Activated naive CD4-positive, alpha-beta T cell treated with anti-CD3 and anti-CD28 coated beads for 36 hours (primary cell): ENCODE data around the gene RBM42. TPM values are rescaled to one million over a fixed set of nuclear protein-coding genes. Genes with fewer than 3 reads are reported as not detected.

Experiments
- CTCF ChIA-PET: fragments of 350-600 bp; sonication (Branson Sonifier 250); formaldehyde crosslinking; loops from one replicate; lab custom pipeline; 2021; ENCODE audit warnings: antibody characterized with exemption; lab: Charles Lee
- DNase-seq: peaks from one replicate; pipeline ENCODE4 v3.0.0-alpha.2; 2020
- H3K27ac Mint-ChIP-seq: one replicate; pipeline ENCODE4 v1.8.0; 2021; ENCODE audit warnings: mild to moderate bottlenecking, mixed read lengths
- H3K27me3 Mint-ChIP-seq: one replicate; pipeline ENCODE4 v1.8.0; 2021; ENCODE audit warnings: low read depth, mixed read lengths
- H3K36me3 Mint-ChIP-seq: one replicate; pipeline ENCODE4 v1.8.0; 2021; ENCODE audit warnings: low read depth, mixed read lengths
- H3K4me1 Mint-ChIP-seq: one replicate; pipeline ENCODE4 v1.8.0; 2021; ENCODE audit warnings: low read depth, mixed read lengths
- H3K4me3 Mint-ChIP-seq: one replicate; pipeline ENCODE4 v1.8.0; 2021; ENCODE audit warnings: mild to moderate bottlenecking, moderate library complexity, mixed read lengths
- H3K9me3 Mint-ChIP-seq: one replicate; pipeline ENCODE4 v1.8.0; 2021; ENCODE audit warnings: mixed read lengths
- intact Hi-C: fragments of 100-400 bp; cut with micrococcal nuclease; formaldehyde crosslinking; loops from one replicate; pipeline ENCODE4 v1.15.1; 2023
- total RNA-seq, 2 experiments: library from RNA; stranded (reverse); gene quantifications; one replicate each; pipeline ENCODE4 v1.2.3, GENCODE V29; 2021

Gene RBM42
- total RNA-seq, 2 experiments from 2014 or later: 64.2 to 66.2 TPM

DNA sequence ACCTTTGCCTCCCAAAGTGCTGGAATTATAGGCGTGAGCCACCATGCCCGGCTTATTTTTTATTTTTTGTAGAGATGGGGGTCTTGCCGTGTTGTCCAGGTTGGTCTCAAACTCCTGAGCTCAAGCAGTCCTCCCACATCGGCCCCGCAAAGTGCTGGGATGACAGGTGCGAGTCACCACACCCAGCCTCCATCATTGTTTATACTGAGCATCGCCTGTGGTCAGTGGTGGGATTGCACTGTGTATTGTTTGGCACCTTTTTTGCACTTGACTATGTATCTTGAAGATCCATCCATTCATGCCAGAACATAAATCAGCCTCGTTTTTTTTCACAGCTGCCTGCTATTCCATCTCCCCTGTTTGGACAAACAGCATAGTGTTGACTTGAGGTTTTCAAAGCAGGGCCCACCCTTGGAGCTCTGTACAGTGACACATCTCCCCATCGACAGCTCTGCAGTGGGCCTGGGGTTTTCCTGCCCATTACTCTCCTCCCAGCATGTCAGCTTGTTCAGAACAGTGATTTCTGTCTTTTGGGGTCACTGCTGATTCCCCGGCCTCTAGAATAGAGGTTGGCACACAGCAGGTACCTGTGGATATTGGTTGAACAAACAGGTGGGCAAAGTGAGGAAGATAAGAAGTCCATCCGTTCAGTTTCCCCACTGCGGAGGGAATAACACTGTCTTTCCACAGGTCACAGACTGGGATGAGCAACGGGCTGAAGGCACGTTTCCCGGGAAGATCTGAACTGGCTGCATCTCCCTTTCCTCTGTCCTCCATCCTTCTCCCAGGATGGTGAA, 29.3 kb downstream of the RBM42 start:
- intact Hi-C loops: no loop called here
- no peak overlapping the region for H3K27ac Mint-ChIP-seq
- H3K27me3 Mint-ChIP-seq: no peaks in the 10 kb centered on the region
- peaks cover 46% of the 10 kb centered on the region for H3K36me3 Mint-ChIP-seq
- peaks cover 6% of the 10 kb centered on the region for H3K4me1 Mint-ChIP-seq
- no peaks in the 10 kb centered on the region for H3K9me3 Mint-ChIP-seq
- no peak for DNase-seq
- CTCF ChIA-PET: no interaction called here
- H3K4me3 Mint-ChIP-seq: no peak overlapping the region

DNA sequence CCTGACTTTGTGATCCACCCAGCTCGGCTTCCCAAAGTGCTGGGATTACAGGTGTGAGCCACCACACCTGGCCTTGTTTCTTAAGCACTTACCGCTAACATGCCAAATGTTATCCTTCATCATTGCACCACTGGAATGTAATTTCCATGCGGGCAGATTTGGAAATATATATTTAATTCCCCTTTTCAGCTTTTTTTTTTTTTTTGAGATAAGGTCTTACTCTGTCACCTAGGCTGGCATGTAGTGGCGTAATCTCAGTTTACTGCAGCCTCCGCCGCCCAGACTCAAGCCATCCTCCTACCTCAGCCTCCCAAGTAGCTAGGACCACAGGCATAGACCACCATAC, 33.1 kb downstream of the RBM42 start:
- H3K9me3 Mint-ChIP-seq: no peaks in the 10 kb centered on the region
- H3K27ac Mint-ChIP-seq: no peak overlapping the region
- CTCF ChIA-PET: interaction anchor here (0.5 to 1.3 kb wide), 3 partner anchors 69 to 495 kb away, joined by 3 to 5 read pairs (median 3); no protein-coding TSS in a partner anchor
- peaks cover 25% of the 10 kb centered on the region for H3K36me3 Mint-ChIP-seq
- H3K4me3 Mint-ChIP-seq: no peak overlapping the region
- intact Hi-C loops: no loop called here
- H3K4me1 Mint-ChIP-seq: no peaks in the 10 kb centered on the region
- no peaks in the 10 kb centered on the region for H3K27me3 Mint-ChIP-seq
- DNase-seq: no peak

DNA sequence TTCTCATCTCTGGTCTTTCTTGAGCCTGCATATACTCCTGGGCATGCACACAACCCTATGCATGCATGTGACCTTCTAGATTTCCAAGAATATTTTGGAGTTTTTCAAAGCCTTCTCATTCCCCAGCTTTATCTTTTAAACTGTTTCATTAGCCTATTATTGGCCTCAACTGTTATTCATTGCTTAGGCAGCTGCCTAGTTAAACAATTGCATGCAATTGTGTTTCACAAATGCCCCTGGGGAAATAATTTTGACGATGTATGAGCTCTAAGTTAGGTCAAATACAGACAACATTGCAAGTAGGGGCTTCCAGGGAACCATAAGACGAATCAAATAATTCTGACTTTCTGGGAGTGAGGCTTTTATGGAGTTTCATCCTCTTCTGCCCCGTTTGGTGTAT, 35.1 kb downstream of the RBM42 start:
- CTCF ChIA-PET: no interaction called here
- H3K4me1 Mint-ChIP-seq: no peaks in the 10 kb centered on the region
- no peak overlapping the region for H3K27ac Mint-ChIP-seq
- intact Hi-C loops: no loop called here
- H3K9me3 Mint-ChIP-seq: no peaks in the 10 kb centered on the region
- H3K4me3 Mint-ChIP-seq: no peak overlapping the region
- peaks cover 14% of the 10 kb centered on the region for H3K36me3 Mint-ChIP-seq
- no peaks in the 10 kb centered on the region for H3K27me3 Mint-ChIP-seq
- DNase-seq: no peak

DNA sequence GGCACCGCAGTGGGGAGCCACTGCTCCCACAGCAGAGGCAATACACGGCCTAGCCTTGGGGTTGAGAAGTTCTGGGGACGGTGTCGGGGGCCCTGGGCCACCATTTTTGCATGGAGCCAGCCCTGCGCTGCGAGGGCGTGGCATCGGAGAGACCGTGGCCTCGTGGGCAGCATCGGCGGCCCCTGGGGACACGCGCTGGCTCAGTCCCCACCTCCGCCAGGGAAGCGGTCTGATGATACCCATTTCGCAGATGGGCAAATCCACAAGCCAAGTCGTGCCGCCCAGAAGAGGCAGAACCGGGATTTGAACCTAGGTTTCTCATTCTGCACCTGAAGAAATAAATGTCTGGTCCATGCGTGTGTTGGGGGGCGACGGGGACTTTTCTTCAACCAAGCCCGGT, 36.3 kb downstream of the RBM42 start:
- Mint-ChIP-seq H3K4me3 (no peak overlapping the region), H3K27ac (no peak overlapping the region)

DNA sequence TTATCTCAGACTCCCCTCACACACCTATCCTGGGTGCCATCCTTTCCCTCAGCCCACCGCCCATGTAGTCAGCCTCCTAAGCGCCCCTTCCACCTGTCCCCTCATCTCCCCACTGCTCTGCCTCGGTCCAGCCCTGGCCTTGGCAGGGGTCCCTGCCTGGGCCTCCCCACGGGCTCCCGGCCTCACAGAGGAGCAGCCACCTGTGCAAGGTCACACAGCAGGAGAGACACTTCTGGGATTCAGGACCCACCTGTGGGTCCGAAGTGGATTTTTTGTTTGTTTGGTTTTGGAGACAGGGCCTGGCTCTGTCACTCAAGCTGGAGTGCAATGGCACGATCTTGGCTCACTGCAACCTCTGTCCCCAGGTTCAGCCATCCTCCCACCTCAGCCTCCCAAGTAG, 36.8 kb downstream of the RBM42 start:
- intact Hi-C loops: no loop called here
- Mint-ChIP-seq H3K36me3 (peaks cover 12% of the 10 kb centered on the region), H3K4me1 (no peaks in the 10 kb centered on the region), H3K27ac (no peak overlapping the region), H3K9me3 (no peaks in the 10 kb centered on the region), H3K4me3 (no peak overlapping the region), H3K27me3 (peaks cover 6% of the 10 kb centered on the region)
- CTCF ChIA-PET: interaction anchor here (1.0 kb wide), 1 partner anchor 197 kb away, joined by 3 read pairs; no protein-coding TSS in a partner anchor
- no peak for DNase-seq

More for the DNA sequence above, 36.3 kb downstream of the RBM42 start:
- peaks cover 6% of the 10 kb centered on the region for H3K27me3 Mint-ChIP-seq
- DNase-seq: no peak
- H3K4me1 Mint-ChIP-seq: no peaks in the 10 kb centered on the region
- CTCF ChIA-PET: interaction anchor here (1.0 kb wide), 1 partner anchor 197 kb away, joined by 3 read pairs; no protein-coding TSS in a partner anchor
- intact Hi-C loops: no loop called here
- peaks cover 12% of the 10 kb centered on the region for H3K36me3 Mint-ChIP-seq
- no peaks in the 10 kb centered on the region for H3K9me3 Mint-ChIP-seq

DNA sequence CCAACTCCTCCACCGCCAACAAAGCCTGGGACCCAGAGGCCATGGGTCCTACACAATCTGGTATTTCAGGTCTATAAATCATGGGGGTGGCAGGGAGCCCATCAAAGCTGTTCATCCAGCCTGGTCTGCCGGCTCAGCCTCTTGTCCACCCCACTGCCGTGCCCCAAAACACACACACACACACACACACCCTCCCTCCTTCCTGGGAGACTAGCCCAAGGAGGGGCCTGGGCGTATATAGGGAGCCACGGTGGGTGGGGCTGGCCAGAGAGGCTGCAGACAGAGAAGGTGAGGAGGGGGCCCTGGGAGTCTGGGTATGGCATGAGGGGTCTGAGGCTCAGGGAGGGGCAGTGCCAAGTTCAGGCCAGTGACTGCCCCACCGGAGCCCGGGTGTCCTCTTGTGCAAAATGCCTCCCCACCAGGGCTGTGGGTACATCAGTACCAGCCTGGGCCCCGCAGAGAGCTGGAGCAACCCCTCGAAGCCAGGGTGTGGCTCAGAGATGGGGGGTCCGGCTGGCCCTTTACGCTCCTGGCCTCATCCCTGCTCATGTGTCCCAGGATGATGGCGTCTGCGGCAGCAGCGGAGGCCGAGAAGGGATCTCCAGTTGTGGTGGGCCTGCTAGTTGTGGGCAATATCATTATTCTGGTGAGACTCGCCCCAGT, 37.5 kb downstream of the RBM42 start, which contains the start of gene UPK1A:
UPK1A (plus strand) TSS at position 267 of the 663 bp plus-strand sequence; CDS start at position 563, 296 bp downstream.
- CTCF ChIA-PET: interaction anchor here (0.6 to 1.0 kb wide), 2 partner anchors 198 to 359 kb away, joined by 3 read pairs; no protein-coding TSS in a partner anchor
- no peak within 1 kb of the TSS for H3K4me3 Mint-ChIP-seq
- peaks cover 9% of the 10 kb centered on the region for H3K36me3 Mint-ChIP-seq
- H3K27me3 Mint-ChIP-seq: peaks cover 6% of the 10 kb centered on the region
- no peaks in the 10 kb centered on the region for H3K9me3 Mint-ChIP-seq
- no peaks in the 10 kb centered on the region for H3K4me1 Mint-ChIP-seq
- intact Hi-C loops: no loop called here
- no peak for DNase-seq
- no peak within 1 kb of the TSS for H3K27ac Mint-ChIP-seq

DNA sequence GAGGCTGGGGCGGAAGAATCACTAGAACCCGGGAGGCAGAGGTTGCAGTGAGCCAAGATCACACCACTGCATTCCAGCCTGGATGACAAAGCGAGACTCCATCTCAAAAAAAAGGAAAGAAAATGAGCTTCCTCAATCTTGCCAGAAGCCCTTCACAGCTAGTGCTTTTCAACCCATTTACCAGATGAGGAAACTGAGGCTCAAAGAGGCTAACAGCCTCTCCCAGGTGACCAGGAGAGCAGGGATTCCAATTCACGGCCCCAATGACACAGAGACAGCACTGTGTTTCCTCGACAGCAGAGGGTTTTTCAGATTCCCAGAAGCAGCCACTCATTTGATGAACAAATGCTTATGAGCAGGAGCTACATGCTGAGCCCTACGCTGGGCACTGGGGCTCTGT, 40.7 kb downstream of the RBM42 start:
- no peak overlapping the region for H3K27ac Mint-ChIP-seq
- no peak overlapping the region for H3K4me3 Mint-ChIP-seq
- H3K4me1 Mint-ChIP-seq: peaks cover 5% of the 10 kb centered on the region
- no peak for DNase-seq
- H3K27me3 Mint-ChIP-seq: peaks cover 19% of the 10 kb centered on the region
- intact Hi-C loops: no loop called here
- H3K36me3 Mint-ChIP-seq: peaks cover 1% of the 10 kb centered on the region
- H3K9me3 Mint-ChIP-seq: no peaks in the 10 kb centered on the region
- CTCF ChIA-PET: no interaction called here

DNA sequence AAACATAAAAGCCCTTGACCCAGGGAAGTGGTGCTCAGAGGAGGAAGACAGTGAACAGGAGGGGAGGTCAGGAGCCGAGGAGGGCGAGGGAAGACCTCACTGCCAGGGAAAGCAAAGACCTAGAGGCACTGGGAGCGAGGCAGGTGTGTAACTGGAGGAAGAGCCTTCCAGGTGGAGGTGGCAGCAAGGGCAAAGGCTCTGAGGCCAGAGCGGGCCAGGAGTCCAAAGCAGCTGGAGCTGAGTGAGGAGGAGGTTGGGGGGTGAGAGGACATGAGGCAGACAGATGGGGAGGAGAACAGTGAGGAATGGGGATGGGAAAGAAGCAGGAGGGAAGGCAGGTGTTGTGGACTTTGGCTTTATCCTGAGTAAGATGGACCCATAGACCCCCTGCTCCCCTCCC, 41.1 kb downstream of the RBM42 start:
- Mint-ChIP-seq H3K9me3 (no peaks in the 10 kb centered on the region), H3K36me3 (peaks cover 1% of the 10 kb centered on the region), H3K4me1 (peaks cover 5% of the 10 kb centered on the region), H3K4me3 (no peak overlapping the region), H3K27me3 (peaks cover 20% of the 10 kb centered on the region), H3K27ac (no peak overlapping the region)
- DNase-seq: no peak
- CTCF ChIA-PET: no interaction called here
- intact Hi-C loops: loop anchor here (5.0 kb wide), 1 partner anchor 123 kb away; the partner anchor contains the start of gene TMEM147

DNA sequence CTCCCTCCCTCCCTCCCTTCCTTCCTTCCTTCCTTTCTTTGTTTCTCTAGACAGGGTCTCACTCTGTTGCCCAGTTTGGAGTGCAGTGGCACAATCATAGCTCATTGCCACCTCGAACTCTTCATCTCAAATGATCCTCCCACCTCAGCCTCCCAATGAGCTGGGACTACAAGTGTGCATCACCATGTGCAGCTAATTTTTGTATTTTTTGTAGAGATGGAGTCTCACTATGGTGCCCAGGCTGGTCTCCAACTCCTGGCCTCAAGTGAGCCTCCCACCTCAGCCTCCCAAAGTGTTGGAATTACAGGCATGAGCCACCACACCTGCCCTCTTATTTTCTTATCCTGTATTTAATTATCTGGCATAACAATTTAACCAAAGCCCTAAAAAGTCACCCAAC, 41.9 kb downstream of the RBM42 start:
- intact Hi-C loops: loop anchor here (5.0 kb wide), 1 partner anchor 123 kb away; the partner anchor contains the start of gene TMEM147
- no peak overlapping the region for H3K4me3 Mint-ChIP-seq
- DNase-seq: no peak
- CTCF ChIA-PET: no interaction called here
- peaks cover 5% of the 10 kb centered on the region for H3K4me1 Mint-ChIP-seq
- H3K27ac Mint-ChIP-seq: no peak overlapping the region
- peaks cover 21% of the 10 kb centered on the region for H3K27me3 Mint-ChIP-seq
- no peaks in the 10 kb centered on the region for H3K36me3 Mint-ChIP-seq
- H3K9me3 Mint-ChIP-seq: no peaks in the 10 kb centered on the region

DNA sequence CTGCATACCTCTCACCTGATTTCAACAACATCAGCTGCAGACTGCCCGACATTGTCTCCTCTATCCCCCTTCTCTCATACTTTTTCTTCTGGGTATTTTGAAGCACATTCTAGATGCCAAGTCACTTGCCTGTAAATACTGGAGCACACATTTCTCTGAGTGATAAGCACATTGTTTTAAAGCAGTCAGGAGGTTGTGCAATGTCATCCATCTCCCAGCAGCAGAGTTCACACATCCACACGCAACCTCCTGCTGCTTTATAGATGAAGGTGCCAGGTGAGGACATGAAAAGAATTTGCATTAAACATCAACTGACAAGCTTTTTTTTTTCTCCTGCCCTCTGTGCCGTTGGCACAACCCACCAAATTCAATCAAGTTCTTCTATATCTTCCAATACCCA, 43.0 kb downstream of the RBM42 start:
- Mint-ChIP-seq H3K4me1 (peaks cover 5% of the 10 kb centered on the region), H3K27ac (no peak overlapping the region), H3K27me3 (peaks cover 25% of the 10 kb centered on the region), H3K9me3 (no peaks in the 10 kb centered on the region), H3K4me3 (no peak overlapping the region), H3K36me3 (no peaks in the 10 kb centered on the region)
- no peak for DNase-seq
- intact Hi-C loops: loop anchor here (2.0 to 5.0 kb wide), 2 partner anchors 41 to 125 kb away; partner anchors contain the start of gene TMEM147
- CTCF ChIA-PET: no interaction called here

DNA sequence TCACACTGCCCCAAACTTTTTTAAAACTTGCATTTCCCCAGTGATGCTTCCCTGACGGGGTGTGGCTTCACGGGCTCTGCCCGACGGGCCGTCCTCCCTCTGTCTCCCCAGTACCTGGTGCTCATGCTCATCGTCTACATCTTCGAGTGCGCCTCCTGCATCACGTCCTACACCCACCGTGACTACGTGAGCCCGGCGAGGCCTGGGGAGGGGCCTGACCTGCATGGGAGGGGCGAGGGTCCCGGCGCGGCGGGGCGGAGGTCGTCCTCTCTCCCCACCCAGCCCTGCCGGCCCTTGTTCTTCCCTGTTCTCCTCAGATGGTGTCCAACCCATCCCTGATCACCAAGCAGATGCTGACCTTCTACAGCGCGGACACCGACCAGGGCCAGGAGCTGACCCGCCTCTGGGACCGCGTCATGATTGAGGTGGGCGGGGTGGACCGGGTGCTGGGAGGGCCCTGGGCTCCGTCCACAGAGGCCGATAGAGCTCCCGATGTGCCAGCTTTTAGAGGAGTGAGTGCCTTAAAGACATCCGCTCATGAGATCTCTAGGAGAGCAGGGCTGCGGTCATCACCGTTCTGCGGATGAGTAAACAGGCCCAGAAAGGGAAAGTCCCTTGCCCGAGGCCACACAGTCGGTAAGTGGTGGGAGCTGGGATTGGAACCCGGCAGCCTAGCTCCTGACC, 44.4 kb downstream of the RBM42 start:
- no peaks in the 10 kb centered on the region for H3K36me3 Mint-ChIP-seq
- intact Hi-C loops: loop anchor here (2.0 to 5.0 kb wide), 2 partner anchors 40 to 126 kb away; partner anchors contain the start of gene TMEM147
- peaks cover 5% of the 10 kb centered on the region for H3K4me1 Mint-ChIP-seq
- peaks cover 25% of the 10 kb centered on the region for H3K27me3 Mint-ChIP-seq
- no peaks in the 10 kb centered on the region for H3K9me3 Mint-ChIP-seq
- H3K4me3 Mint-ChIP-seq: peak overlapping the region; percentile 47
- DNase-seq: peak; percentile 80
- H3K27ac Mint-ChIP-seq: no peak overlapping the region
- CTCF ChIA-PET: interaction anchor here (0.6 to 1.4 kb wide), 4 partner anchors 20 to 147 kb away, joined by 3 to 6 read pairs (median 4); partner anchors contain the start of gene COX6B1

DNA sequence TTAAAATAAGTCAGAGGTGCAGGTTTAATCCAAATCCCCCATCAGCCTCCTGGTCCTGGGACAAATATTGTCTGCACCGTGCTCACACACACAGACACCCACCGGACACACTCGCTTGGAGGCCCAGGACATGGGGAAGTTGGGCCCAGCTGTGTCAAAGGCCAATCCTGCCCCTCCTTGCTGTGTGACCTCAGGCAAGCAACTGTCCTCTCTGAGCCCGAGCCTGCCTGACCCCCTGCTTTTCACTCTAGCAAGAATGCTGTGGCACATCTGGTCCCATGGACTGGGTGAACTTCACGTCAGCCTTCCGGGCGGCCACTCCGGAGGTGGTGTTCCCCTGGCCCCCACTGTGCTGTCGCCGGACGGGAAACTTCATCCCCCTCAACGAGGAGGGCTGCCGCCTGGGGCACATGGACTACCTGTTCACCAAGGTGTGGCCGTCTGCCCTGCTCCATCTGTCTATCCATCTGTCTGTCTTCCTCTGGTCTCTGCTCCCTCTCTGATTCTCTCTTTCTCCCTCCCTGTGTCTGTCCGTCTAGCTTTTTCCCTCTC, 46.8 kb downstream of the RBM42 start:
- Mint-ChIP-seq H3K27ac (no peak overlapping the region), H3K27me3 (peaks cover 19% of the 10 kb centered on the region), H3K4me1 (peaks cover 5% of the 10 kb centered on the region), H3K9me3 (no peaks in the 10 kb centered on the region), H3K36me3 (no peaks in the 10 kb centered on the region), H3K4me3 (no peak overlapping the region)
- no peak for DNase-seq
- CTCF ChIA-PET: interaction anchor here (0.7 kb wide), 1 partner anchor 115 kb away, joined by 3 read pairs; no protein-coding TSS in a partner anchor
- intact Hi-C loops: no loop called here
